ENCODE data around the gene SLC6A18. TPM values are rescaled to one million over a fixed set of nuclear protein-coding genes. Genes with fewer than 3 reads are reported as not detected.

Gene SLC6A18
- total RNA-seq, 1 donor from 2014 or later, result not detected

- DNase-seq (ENCODE audit: low read depth), result no peak
- Histone ChIP-seq H3K36me3 (ENCODE audit: control insufficient read depth, insufficient read depth, low read length) (no peaks in the 10 kb centered on the region), H3K4me3 (ENCODE audit: low read depth, low read length) (no peak overlapping the region), H3K27me3 (ENCODE audit: control insufficient read depth, insufficient read depth, low read length) (peaks cover 33% of the 10 kb centered on the region)
- TF ChIP-seq CTCF (IDR thresholded peaks at IDR 0.05; ENCODE audit: insufficient read depth, low read length, poor library complexity, severe bottlenecking), result no peak
Observed at GRCh38 chr5:1207555-1207954, 17.6 kb upstream of the SLC6A18 start.

- Histone ChIP-seq H3K27me3 (ENCODE audit: control insufficient read depth, insufficient read depth, low read length) (peaks cover 33% of the 10 kb centered on the region), H3K36me3 (ENCODE audit: control insufficient read depth, insufficient read depth, low read length) (no peaks in the 10 kb centered on the region), H3K4me3 (ENCODE audit: low read depth, low read length) (no peak overlapping the region)
- no peak for TF ChIP-seq CTCF (IDR thresholded peaks at IDR 0.05; ENCODE audit: insufficient read depth, low read length, poor library complexity, severe bottlenecking)
- DNase-seq (ENCODE audit: low read depth), result no peak
Observed at GRCh38 chr5:1208221-1208742, 16.9 kb upstream of the SLC6A18 start.

- Histone ChIP-seq H3K36me3 (ENCODE audit: control insufficient read depth, insufficient read depth, low read length) (no peaks in the 10 kb centered on the region), H3K4me3 (ENCODE audit: low read depth, low read length) (no peak overlapping the region), H3K27me3 (ENCODE audit: control insufficient read depth, insufficient read depth, low read length) (peaks cover 33% of the 10 kb centered on the region)
- TF ChIP-seq CTCF (IDR thresholded peaks at IDR 0.05; ENCODE audit: insufficient read depth, low read length, poor library complexity, severe bottlenecking), result peak; percentile 63
- no peak for DNase-seq (ENCODE audit: low read depth)
Observed at GRCh38 chr5:1208743-1209488, 16.3 kb upstream of the SLC6A18 start.

- no peaks in the 10 kb centered on the region for H3K36me3 ChIP-seq (ENCODE audit: control insufficient read depth, insufficient read depth, low read length)
- H3K27me3 ChIP-seq (ENCODE audit: control insufficient read depth, insufficient read depth, low read length), result peaks cover 29% of the 10 kb centered on the region
- DNase-seq (ENCODE audit: low read depth), result no peak
- H3K4me3 ChIP-seq (ENCODE audit: low read depth, low read length), result no peak overlapping the region
- no peak for TF ChIP-seq CTCF (IDR thresholded peaks at IDR 0.05; ENCODE audit: insufficient read depth, low read length, poor library complexity, severe bottlenecking)
Observed at GRCh38 chr5:1209489-1209852, 15.7 kb upstream of the SLC6A18 start.

- TF ChIP-seq CTCF (IDR thresholded peaks at IDR 0.05; ENCODE audit: insufficient read depth, low read length, poor library complexity, severe bottlenecking), result no peak
- Histone ChIP-seq H3K4me3 (ENCODE audit: low read depth, low read length) (no peak overlapping the region), H3K27me3 (ENCODE audit: control insufficient read depth, insufficient read depth, low read length) (peaks cover 25% of the 10 kb centered on the region), H3K36me3 (ENCODE audit: control insufficient read depth, insufficient read depth, low read length) (no peaks in the 10 kb centered on the region)
- no peak for DNase-seq (ENCODE audit: low read depth)
Observed at GRCh38 chr5:1209896-1210776, 15.0 kb upstream of the SLC6A18 start.

All from kidney epithelial cell (primary cell).